Panc1 (cell line): ENCODE results near the gene MLPH. TPM values are rescaled to one million over a fixed set of nuclear protein-coding genes. Genes with fewer than 3 reads are reported as not detected.

Source experiments
- ATAC-seq: fragments of 200-7000 bp; cut with Tn5 transposase; 2 replicates; pipeline ENCODE4 v1.9.1; 2020; ENCODE audit warnings: mild to moderate bottlenecking, moderate library complexity
- BruUV-seq: library from RNA; stranded (reverse); fragments of 400-500 nt; replicated peaks from 2 replicates; lab custom pipeline; 2021; lab: Mats Ljungman, UMichigan
- CTCF ChIA-PET: fragments of 300-600 bp; sonication (Branson Sonifier 250); formaldehyde crosslinking; loops from one replicate; lab custom pipeline; 2022; ENCODE audit warnings: antibody characterized with exemption; lab: Charles Lee
- POLR2A ChIA-PET: fragments of 300-600 bp; sonication (Branson Sonifier 250); formaldehyde crosslinking; loops from one replicate; lab custom pipeline; 2022; ENCODE audit warnings: antibody characterized with exemption; lab: Charles Lee
- DNase-seq: peaks from one replicate; pipeline ENCODE4 v3.0.0-alpha.2; 2010; ENCODE audit warnings: low read depth, low spot score
- H3K27ac ChIP-seq: 2 replicates; pipeline ENCODE4 v1.5.1; 2011; ENCODE audit warnings: mild to moderate bottlenecking, low read length, inconsistent platforms
- H3K27me3 ChIP-seq: fragments of 200-500 bp; sonication (Bioruptor generic); 2 replicates; pipeline ENCODE4 v1.6.0; 2014; ENCODE audit warnings: low read length, inconsistent platforms; ENCODE audit not compliant: control insufficient read depth, insufficient read depth
- H3K36me3 ChIP-seq: fragments of 200-500 bp; sonication (Bioruptor generic); 2 replicates; pipeline ENCODE4 v1.5.1; 2014; ENCODE audit warnings: inconsistent platforms, mild to moderate bottlenecking, low read length, moderate library complexity; ENCODE audit not compliant: control insufficient read depth, insufficient read depth
- H3K4me1 ChIP-seq: 2 replicates; pipeline ENCODE4 v1.5.1; 2011; ENCODE audit warnings: inconsistent platforms, mild to moderate bottlenecking, low read length, moderate library complexity; ENCODE audit not compliant: control insufficient read depth, insufficient read depth
- H3K4me3 ChIP-seq, 2 experiments: 2 replicates each; pipeline ENCODE4 v1.5.1; 2011 to 2012; ENCODE audit warnings: low read depth in 2 of 2, low read length in 2 of 2, mild to moderate bottlenecking in 2 of 2, inconsistent platforms in 1 of 2, moderate library complexity in 1 of 2
- H3K9me3 ChIP-seq: fragments of 200-500 bp; sonication (Bioruptor generic); 2 replicates; pipeline ENCODE4 v1.5.1; 2014; ENCODE audit warnings: low read depth, mild to moderate bottlenecking, inconsistent platforms, low read length, moderate library complexity; ENCODE audit not compliant: control insufficient read depth, insufficient read depth
- POLR2AphosphoS5 ChIP-seq: IDR thresholded peaks from 2 replicates; pipeline ENCODE4 v1.6.1; 2012; ENCODE audit warnings: mild to moderate bottlenecking, low read depth, low read length, moderate library complexity
- REST ChIP-seq, 2 experiments: IDR thresholded peaks; 2 replicates each; pipeline ENCODE4 v1.6.1; 2011 to 2012; ENCODE audit warnings: low read depth in 2 of 2, control low read depth in 1 of 2, low read length in 1 of 2, mild to moderate bottlenecking in 1 of 2, moderate library complexity in 1 of 2; ENCODE audit not compliant: insufficient read depth in 1 of 2
- SIN3A ChIP-seq: IDR thresholded peaks from 2 replicates; pipeline ENCODE4 v1.6.1; 2012; ENCODE audit warnings: low read depth, mild to moderate bottlenecking, low read length, moderate library complexity, borderline replicate concordance; ENCODE audit not compliant: insufficient read depth
- TCF7L2 ChIP-seq: IDR thresholded peaks from 2 replicates; pipeline ENCODE4 v1.6.1; 2011; ENCODE audit warnings: mild to moderate bottlenecking, low read depth, low read length, inconsistent platforms
- in situ Hi-C: cut with HindIII; loops from 2 replicates; pipeline ENCODE4 v1.10.0; 2016; ENCODE audit warnings: low sequenced_read_pairs, low pct_unique_long_range_greater_than_20kb
- intact Hi-C: fragments of 100-400 bp; cut with micrococcal nuclease; formaldehyde crosslinking; loops from one replicate; pipeline ENCODE4 v1.10.0; 2022; ENCODE audit not compliant: unreplicated experiment
- total RNA-seq: library from RNA; stranded (reverse); gene quantifications from one replicate; pipeline ENCODE4 v1.2.1, GENCODE V29; 2021; ENCODE audit not compliant: unreplicated experiment
- TF ChIP-seq, protein P1 (sequence below): fragments of 450-650 bp; IDR thresholded peaks from 2 replicates; pipeline ENCODE4 v1.5.1; 2017; ENCODE audit warnings: mild to moderate bottlenecking

The MLPH gene
- total RNA-seq, 1 experiment from 2014 or later, result 60.2 TPM

DNA sequence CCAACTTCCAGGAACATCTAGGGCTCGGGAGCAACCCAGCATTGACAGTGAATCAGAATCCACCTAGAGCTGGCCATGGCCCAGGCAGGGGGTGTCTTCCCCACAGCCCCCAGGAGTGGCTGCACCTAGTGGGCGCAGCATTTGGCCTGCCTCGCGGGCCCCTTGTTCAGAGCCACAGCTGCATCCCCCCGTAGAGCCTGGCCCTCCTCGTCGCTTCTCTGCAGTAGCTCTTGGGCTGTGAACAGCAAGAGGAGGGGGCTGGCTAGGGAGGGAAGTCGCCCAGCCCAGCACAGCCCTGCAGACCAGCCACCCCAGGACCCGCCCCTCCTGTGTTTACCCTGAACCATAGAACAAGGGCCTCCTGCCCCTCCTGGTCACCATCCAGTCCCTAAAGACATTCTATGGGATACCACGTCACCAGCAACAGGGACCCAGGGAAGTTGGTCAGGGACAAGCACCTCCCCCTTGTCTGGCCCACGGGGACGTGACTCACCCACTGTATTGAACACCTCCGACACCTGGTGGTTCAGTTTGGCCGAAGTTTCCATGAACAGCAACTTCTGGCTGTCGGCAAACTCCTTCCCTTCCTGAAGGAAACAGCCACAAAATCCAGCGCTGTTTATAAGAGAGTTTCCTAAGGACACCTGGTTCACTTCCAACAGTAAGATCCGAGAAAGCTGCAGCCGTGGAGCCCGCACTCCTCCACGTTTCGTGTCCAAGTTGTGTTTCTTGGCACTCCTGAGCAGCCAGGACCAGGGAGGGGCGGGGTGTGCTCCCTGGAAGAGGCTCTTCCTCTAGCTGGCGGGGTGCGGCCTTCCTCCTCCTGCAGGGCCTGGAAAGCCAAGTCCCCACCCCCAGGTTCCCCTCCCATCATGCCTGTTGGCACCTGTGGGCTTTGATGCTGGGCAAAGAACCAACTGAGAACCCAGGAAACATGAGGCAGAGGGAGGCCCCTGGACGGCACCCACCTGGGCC, 88.1 kb downstream of the MLPH start:
- H3K4me1 ChIP-seq, result peaks cover 9% of the 10 kb centered on the region
- ATAC-seq (no peak), DNase-seq (no peak)
- H3K9me3 ChIP-seq, result no peaks in the 10 kb centered on the region
- BruUV-seq, result no TSS peak
- H3K36me3 ChIP-seq, result no peaks in the 10 kb centered on the region
- H3K27me3 ChIP-seq, result no peaks in the 10 kb centered on the region
- H3K27ac ChIP-seq, result peak overlapping the region; percentile 39
- POLR2A ChIA-PET, result no interaction called here
- in situ Hi-C loops, result no loop called here
- intact Hi-C loops, result loop anchor here (5.0 kb wide), 1 partner anchor 423 kb away; no protein-coding TSS in a partner anchor
- no peak for TF ChIP-seq POLR2AphosphoS5
- no peak for TF ChIP-seq SIN3A
- TF ChIP-seq TCF7L2, result no peak
- TF ChIP-seq, protein P1, sequence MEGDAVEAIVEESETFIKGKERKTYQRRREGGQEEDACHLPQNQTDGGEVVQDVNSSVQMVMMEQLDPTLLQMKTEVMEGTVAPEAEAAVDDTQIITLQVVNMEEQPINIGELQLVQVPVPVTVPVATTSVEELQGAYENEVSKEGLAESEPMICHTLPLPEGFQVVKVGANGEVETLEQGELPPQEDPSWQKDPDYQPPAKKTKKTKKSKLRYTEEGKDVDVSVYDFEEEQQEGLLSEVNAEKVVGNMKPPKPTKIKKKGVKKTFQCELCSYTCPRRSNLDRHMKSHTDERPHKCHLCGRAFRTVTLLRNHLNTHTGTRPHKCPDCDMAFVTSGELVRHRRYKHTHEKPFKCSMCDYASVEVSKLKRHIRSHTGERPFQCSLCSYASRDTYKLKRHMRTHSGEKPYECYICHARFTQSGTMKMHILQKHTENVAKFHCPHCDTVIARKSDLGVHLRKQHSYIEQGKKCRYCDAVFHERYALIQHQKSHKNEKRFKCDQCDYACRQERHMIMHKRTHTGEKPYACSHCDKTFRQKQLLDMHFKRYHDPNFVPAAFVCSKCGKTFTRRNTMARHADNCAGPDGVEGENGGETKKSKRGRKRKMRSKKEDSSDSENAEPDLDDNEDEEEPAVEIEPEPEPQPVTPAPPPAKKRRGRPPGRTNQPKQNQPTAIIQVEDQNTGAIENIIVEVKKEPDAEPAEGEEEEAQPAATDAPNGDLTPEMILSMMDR, result no peak
- no peak for TF ChIP-seq REST (IDR thresholded peaks at IDR 0.05; ENCODE audit: insufficient read depth in 1 of 2, low read depth in 2 of 2, low read length in 1 of 2)
- CTCF ChIA-PET, result no interaction called here
- no peak overlapping the region for H3K4me3 ChIP-seq

GRCh38 chr2:237575869-237576862, 89.1 kb downstream of the MLPH start:
- Histone ChIP-seq H3K4me3 (no peak overlapping the region), H3K27me3 (no peaks in the 10 kb centered on the region), H3K9me3 (no peaks in the 10 kb centered on the region), H3K4me1 (peaks cover 9% of the 10 kb centered on the region), H3K36me3 (no peaks in the 10 kb centered on the region), H3K27ac (no peak overlapping the region)
- in situ Hi-C loops (no loop called here), intact Hi-C loops (no loop called here)
- ChIA-PET POLR2A (no interaction called here), CTCF (no interaction called here)
- no peak for ATAC-seq
- BruUV-seq, result no TSS peak
- TF ChIP-seq REST (IDR thresholded peaks at IDR 0.05; ENCODE audit: insufficient read depth in 1 of 2, low read depth in 2 of 2, low read length in 1 of 2) (no peak), SIN3A (no peak), TCF7L2 (no peak), POLR2AphosphoS5 (no peak)
- TF ChIP-seq, protein P1, result no peak
- DNase-seq, result no peak
